ENCODE data around the gene CTNNA1.

DNA sequence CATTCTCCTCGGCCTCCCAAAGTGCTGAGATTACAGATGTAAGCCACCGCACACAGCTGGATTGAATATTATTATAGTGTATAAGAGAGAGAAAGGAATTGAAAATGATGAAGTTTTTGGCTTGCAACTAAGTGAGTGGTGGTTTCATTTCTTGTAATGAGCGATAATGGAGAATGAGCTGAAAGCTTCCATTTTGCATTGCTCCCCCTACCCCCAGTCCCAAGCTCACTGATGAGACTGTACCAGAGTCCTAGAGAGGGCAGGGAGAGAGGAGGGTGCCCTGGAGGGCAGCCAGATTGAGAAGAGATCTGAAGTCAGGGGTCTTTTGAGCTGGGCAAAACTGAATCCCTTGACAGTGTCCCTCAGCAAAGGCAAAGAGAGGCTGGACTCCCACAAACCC is 38.5 kb upstream of the CTNNA1 start:
- TF ChIP-seq POLR2A (IDR thresholded peaks at IDR 0.05) (no peak), CTCF (IDR thresholded peaks at IDR 0.05) (no peak)

Data from right lobe of liver (tissue), 4 donors.